Mesenchymal stem cell (in vitro differentiated cells and primary cell): Measurements from ENCODE around the gene GBA3.

Source experiments
- DNase-seq: peaks from one replicate; pipeline ENCODE4 v3.0.0-alpha.2; 2013
- H2AFZ ChIP-seq: one replicate; pipeline ENCODE4 v1.6.1; 2013; ENCODE audit warnings: low read depth, mild to moderate bottlenecking, control low read depth, inconsistent platforms, low read length, moderate library complexity
- H2AK5ac ChIP-seq: 2 replicates; pipeline ENCODE4 v1.6.1; 2013; ENCODE audit warnings: low read length, moderate library complexity, mild to moderate bottlenecking, inconsistent platforms; ENCODE audit not compliant: severe bottlenecking
- H2BK120ac ChIP-seq: one replicate; pipeline ENCODE4 v1.6.1; 2013; ENCODE audit warnings: low read depth, mild to moderate bottlenecking, inconsistent platforms, low read length, moderate library complexity
- H2BK12ac ChIP-seq, 2 experiments: one replicate each; pipeline ENCODE4 v1.6.1; 2013; ENCODE audit warnings: inconsistent platforms in 2 of 2, low read length in 2 of 2, mild to moderate bottlenecking in 2 of 2, moderate library complexity in 2 of 2, control low read depth in 1 of 2
- H2BK15ac ChIP-seq: one replicate; pipeline ENCODE4 v1.6.1; 2013; ENCODE audit warnings: mild to moderate bottlenecking, low read depth, inconsistent platforms; ENCODE audit not compliant: poor library complexity, severe bottlenecking
- H2BK5ac ChIP-seq: 2 replicates; pipeline ENCODE4 v1.6.1; 2013; ENCODE audit warnings: low read depth, mild to moderate bottlenecking, low read length, control low read depth, inconsistent platforms; ENCODE audit not compliant: poor library complexity, severe bottlenecking
- H3K14ac ChIP-seq, 2 experiments: one replicate each; pipeline ENCODE4 v1.6.1; 2013; ENCODE audit warnings: inconsistent platforms in 2 of 2, low read length in 2 of 2, control low read depth in 1 of 2, mild to moderate bottlenecking in 1 of 2, moderate library complexity in 1 of 2
- H3K18ac ChIP-seq, 2 experiments: one replicate each; pipeline ENCODE4 v1.6.1; 2013; ENCODE audit warnings: inconsistent platforms in 2 of 2, low read length in 2 of 2, control low read depth in 1 of 2, low read depth in 1 of 2, mild to moderate bottlenecking in 1 of 2
- H3K23ac ChIP-seq, 2 experiments: one replicate each; pipeline ENCODE4 v1.6.1; 2013; ENCODE audit warnings: inconsistent platforms in 2 of 2, low read length in 2 of 2, mild to moderate bottlenecking in 2 of 2, moderate library complexity in 2 of 2, control low read depth in 1 of 2
- H3K27ac ChIP-seq: 2 replicates; pipeline ENCODE4 v1.5.1; 2013; ENCODE audit warnings: mild to moderate bottlenecking, moderate library complexity, low read length, control low read depth, inconsistent platforms; ENCODE audit not compliant: poor library complexity, severe bottlenecking
- H3K27me3 ChIP-seq, 2 experiments: 2 replicates each; pipeline versions ENCODE4 v1.6.1 to v1.7.0; 2013; ENCODE audit warnings: low read length in 2 of 2, mild to moderate bottlenecking in 2 of 2, moderate library complexity in 2 of 2, control low read depth in 1 of 2, inconsistent platforms in 1 of 2; ENCODE audit not compliant: control insufficient read depth in 1 of 2, insufficient read depth in 1 of 2
- H3K36me3 ChIP-seq, 2 experiments: 2 replicates each; pipeline versions ENCODE4 v1.6.1 to v1.7.0; 2013; ENCODE audit warnings: low read length in 2 of 2, control low read depth in 1 of 2, inconsistent platforms in 1 of 2, low read depth in 1 of 2, mild to moderate bottlenecking in 1 of 2; ENCODE audit not compliant: insufficient read depth in 2 of 2, control insufficient read depth in 1 of 2
- H3K4ac ChIP-seq, 2 experiments: one replicate each; pipeline ENCODE4 v1.6.1; 2013; ENCODE audit warnings: inconsistent platforms in 2 of 2, low read length in 2 of 2, mild to moderate bottlenecking in 2 of 2, moderate library complexity in 2 of 2, control low read depth in 1 of 2, low read depth in 1 of 2
- H3K4me1 ChIP-seq: 2 replicates; pipeline ENCODE4 v1.6.1; 2013; ENCODE audit warnings: low read depth, low read length, control low read depth; ENCODE audit not compliant: control insufficient read depth, insufficient read depth
- H3K4me2 ChIP-seq: 2 replicates; pipeline ENCODE4 v1.6.1; 2013; ENCODE audit warnings: low read length, mild to moderate bottlenecking, inconsistent platforms; ENCODE audit not compliant: poor library complexity, severe bottlenecking
- H3K4me3 ChIP-seq, 2 experiments: 2 replicates each; pipeline versions ENCODE4 v1.5.1 to v1.7.0; 2013; ENCODE audit warnings: low read length in 2 of 2, mild to moderate bottlenecking in 2 of 2, control low read depth in 1 of 2, low read depth in 1 of 2; ENCODE audit not compliant: insufficient read depth in 1 of 2
- H3K79me1 ChIP-seq: replicated peaks from 2 replicates; pipeline ENCODE4 v1.6.1; 2013; ENCODE audit warnings: mild to moderate bottlenecking, control low read depth, low read length, inconsistent platforms; ENCODE audit not compliant: poor library complexity, severe bottlenecking
- H3K9ac ChIP-seq: 2 replicates; pipeline ENCODE4 v1.7.0; 2013; ENCODE audit warnings: mild to moderate bottlenecking, low read length, moderate library complexity
- H3K9me3 ChIP-seq: 2 replicates; pipeline ENCODE4 v1.7.0; 2013; ENCODE audit warnings: mild to moderate bottlenecking, low read length; ENCODE audit not compliant: control insufficient read depth
- H4K8ac ChIP-seq: one replicate; pipeline ENCODE4 v1.6.1; 2013; ENCODE audit warnings: inconsistent platforms, mild to moderate bottlenecking, low read length, moderate library complexity
- H4K91ac ChIP-seq: one replicate; pipeline ENCODE4 v1.6.1; 2013; ENCODE audit warnings: mild to moderate bottlenecking, low read length, inconsistent platforms
- WGBS: methylation state at CpG from one replicate; pipeline ENCODE4 v1.1.7; 2013; ENCODE audit warnings: mixed read lengths; 5-methylcytosine and 5-hydroxymethylcytosine counted together

The GBA3 gene

GRCh38 chr4:22787753-22788375 lies 95.1 kb downstream of the GBA3 start:
- H3K4me1 ChIP-seq: no peaks in the 10 kb centered on the region
- no peak overlapping the region for H2BK15ac ChIP-seq
- no peak overlapping the region for H3K14ac ChIP-seq
- no peak for DNase-seq
- H3K9ac ChIP-seq: no peak overlapping the region
- H2BK12ac ChIP-seq: no peak overlapping the region
- no peak overlapping the region for H4K91ac ChIP-seq
- H3K27ac ChIP-seq: no peak overlapping the region
- no peak overlapping the region for H3K4me2 ChIP-seq
- no peak overlapping the region for H4K8ac ChIP-seq
- no peaks in the 10 kb centered on the region for H3K79me1 ChIP-seq
- no peak overlapping the region for H2BK120ac ChIP-seq
- H3K23ac ChIP-seq: no peak overlapping the region
- no peak overlapping the region for H3K4me3 ChIP-seq
- H2AK5ac ChIP-seq: no peak overlapping the region
- WGBS: 65% methylated on average over 2 of the region's 6 CpGs
- H3K27me3 ChIP-seq: no peaks in the 10 kb centered on the region
- no peak overlapping the region for H2BK5ac ChIP-seq
- no peak overlapping the region for H3K4ac ChIP-seq
- H3K18ac ChIP-seq: no peak overlapping the region
- no peaks in the 10 kb centered on the region for H3K9me3 ChIP-seq
- H3K36me3 ChIP-seq: no peaks in the 10 kb centered on the region
- no peak overlapping the region for H2AFZ ChIP-seq

DNA sequence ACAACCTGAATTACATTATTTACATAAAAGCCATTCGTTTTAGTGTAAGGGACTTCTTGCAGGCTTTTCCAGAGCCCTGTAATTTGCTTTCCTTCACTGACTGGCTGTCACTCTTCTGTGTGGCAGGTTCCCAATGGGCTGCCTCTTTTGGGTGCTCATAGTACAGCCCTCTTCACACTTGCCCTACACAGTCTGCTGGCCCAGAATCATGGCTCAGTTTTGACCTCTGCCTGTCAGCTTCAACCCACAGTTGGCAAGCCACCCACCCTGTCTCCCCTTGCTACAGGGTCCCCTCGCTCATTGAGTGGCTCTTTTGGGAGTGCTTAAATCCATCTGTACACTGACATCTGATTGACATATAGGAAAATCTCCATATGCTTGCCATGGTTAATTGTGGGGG lies 97.9 kb downstream of the GBA3 start:
- Histone ChIP-seq H3K14ac (no peak overlapping the region), H4K91ac (no peak overlapping the region), H3K9ac (no peak overlapping the region), H3K4me1 (no peaks in the 10 kb centered on the region), H3K4ac (no peak overlapping the region), H3K36me3 (no peaks in the 10 kb centered on the region), H3K4me2 (no peak overlapping the region), H3K18ac (no peak overlapping the region), H3K9me3 (no peaks in the 10 kb centered on the region), H3K27me3 (no peaks in the 10 kb centered on the region), H3K4me3 (no peak overlapping the region), H3K79me1 (no peaks in the 10 kb centered on the region), H2BK120ac (no peak overlapping the region), H2BK12ac (no peak overlapping the region), H2AK5ac (no peak overlapping the region), H3K23ac (no peak overlapping the region), H2BK15ac (no peak overlapping the region), H2AFZ (no peak overlapping the region), H3K27ac (no peak overlapping the region), H2BK5ac (no peak overlapping the region), H4K8ac (no peak overlapping the region)
- 33% methylated on average over 2 of the region's 2 CpGs for WGBS
- DNase-seq: no peak

GRCh38 chr4:22794732-22795131 lies 102.0 kb downstream of the GBA3 start:
- no peak overlapping the region for H3K9ac ChIP-seq
- H2BK15ac ChIP-seq: no peak overlapping the region
- no peak overlapping the region for H2BK5ac ChIP-seq
- DNase-seq: no peak
- H3K27ac ChIP-seq: no peak overlapping the region
- no peak overlapping the region for H2AFZ ChIP-seq
- no peak overlapping the region for H3K23ac ChIP-seq
- no peak overlapping the region for H3K4me3 ChIP-seq
- H3K9me3 ChIP-seq: no peaks in the 10 kb centered on the region
- no peak overlapping the region for H3K14ac ChIP-seq
- no peak overlapping the region for H2AK5ac ChIP-seq
- no peak overlapping the region for H3K18ac ChIP-seq
- no peak overlapping the region for H4K91ac ChIP-seq
- no peak overlapping the region for H3K4ac ChIP-seq
- H2BK12ac ChIP-seq: no peak overlapping the region
- no peak overlapping the region for H3K4me2 ChIP-seq
- H2BK120ac ChIP-seq: no peak overlapping the region
- no peaks in the 10 kb centered on the region for H3K36me3 ChIP-seq
- no peaks in the 10 kb centered on the region for H3K4me1 ChIP-seq
- H3K27me3 ChIP-seq: no peaks in the 10 kb centered on the region
- 66% methylated on average over 4 of the region's 5 CpGs for WGBS
- H3K79me1 ChIP-seq: no peaks in the 10 kb centered on the region
- H4K8ac ChIP-seq: no peak overlapping the region

DNA sequence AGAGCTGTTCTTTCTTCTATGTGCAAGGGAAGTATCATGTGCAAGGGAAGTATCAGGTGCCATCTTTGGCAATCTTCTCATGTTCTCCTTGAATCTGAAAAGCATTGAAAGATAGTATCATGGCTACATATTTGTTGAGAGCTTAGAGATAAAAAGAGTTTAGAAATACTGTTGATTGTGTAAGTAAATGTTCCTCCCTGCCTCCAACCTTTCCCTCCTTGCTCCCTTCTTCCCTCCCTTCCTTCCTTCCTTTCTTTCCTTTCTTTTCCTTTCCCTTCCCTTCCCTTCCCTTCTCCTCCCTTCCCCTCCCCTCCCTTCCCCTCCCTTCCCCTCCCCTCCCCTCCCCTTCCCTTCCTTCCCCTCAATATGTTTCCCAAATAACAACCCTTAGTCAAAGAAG lies 108.7 kb downstream of the GBA3 start:
- Histone ChIP-seq H2AK5ac (no peak overlapping the region), H4K8ac (no peak overlapping the region), H3K4me3 (no peak overlapping the region), H3K36me3 (no peaks in the 10 kb centered on the region), H2BK15ac (no peak overlapping the region), H3K27ac (no peak overlapping the region), H2BK12ac (no peak overlapping the region), H2AFZ (no peak overlapping the region), H3K18ac (no peak overlapping the region), H3K9ac (no peak overlapping the region), H3K4me1 (no peaks in the 10 kb centered on the region), H3K79me1 (no peaks in the 10 kb centered on the region), H4K91ac (no peak overlapping the region), H2BK5ac (no peak overlapping the region), H3K14ac (no peak overlapping the region), H2BK120ac (no peak overlapping the region), H3K23ac (no peak overlapping the region), H3K4ac (no peak overlapping the region), H3K27me3 (no peaks in the 10 kb centered on the region), H3K9me3 (no peaks in the 10 kb centered on the region), H3K4me2 (no peak overlapping the region)
- no peak for DNase-seq
